Measurements from ENCODE around the gene PRIM1. TPM values are rescaled to one million over a fixed set of nuclear protein-coding genes. Genes with fewer than 3 reads are reported as not detected.
"Not testable (repeated sequence)": the region's sequence is repeated elsewhere in the genome, so short reads cannot be mapped to it uniquely, and the experiment has no call there.

Gene PRIM1
- total RNA-seq, 1 experiment from 2014 or later = 52.3 TPM

DNA sequence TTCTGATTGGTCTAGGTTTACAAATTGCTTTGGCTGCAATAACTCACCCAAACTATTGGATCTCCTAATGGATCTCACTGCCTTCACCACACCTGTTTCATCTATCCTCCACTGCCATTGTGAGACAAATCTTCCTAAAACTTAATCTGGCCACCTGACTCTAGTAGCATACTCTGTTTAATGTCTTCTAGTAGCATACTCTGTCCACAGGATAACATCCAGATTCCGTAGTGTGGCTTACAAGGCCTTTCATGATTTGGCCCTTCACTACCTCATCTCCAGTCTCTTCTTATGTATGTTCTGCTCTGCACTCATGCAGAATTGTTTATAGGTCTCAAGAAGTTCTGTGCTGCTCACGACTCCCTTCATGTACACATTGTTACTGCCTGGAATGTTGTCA lies 21.0 kb upstream of the PRIM1 start:
- DNase-seq = no peak
- H3K9me3 ChIP-seq (replicated peaks) = no peaks in the 10 kb centered on the region
- no peaks in the 10 kb centered on the region for H3K36me3 ChIP-seq
- no peaks in the 10 kb centered on the region for H3K27me3 ChIP-seq
- H3K4me3 ChIP-seq = no peak overlapping the region
- H3K4me1 ChIP-seq = no peaks in the 10 kb centered on the region
- H3K27ac ChIP-seq = no peak overlapping the region

- no peaks in the 10 kb centered on the region for H3K27me3 ChIP-seq
- H3K4me1 ChIP-seq = no peaks in the 10 kb centered on the region
- no peak overlapping the region for H3K27ac ChIP-seq
- H3K4me3 ChIP-seq = no peak overlapping the region
- H3K9me3 ChIP-seq (replicated peaks) = no peaks in the 10 kb centered on the region
- DNase-seq = no peak
- no peaks in the 10 kb centered on the region for H3K36me3 ChIP-seq
Measured at GRCh38 chr12:56772625-56773024, 20.5 kb upstream of the PRIM1 start.

DNA sequence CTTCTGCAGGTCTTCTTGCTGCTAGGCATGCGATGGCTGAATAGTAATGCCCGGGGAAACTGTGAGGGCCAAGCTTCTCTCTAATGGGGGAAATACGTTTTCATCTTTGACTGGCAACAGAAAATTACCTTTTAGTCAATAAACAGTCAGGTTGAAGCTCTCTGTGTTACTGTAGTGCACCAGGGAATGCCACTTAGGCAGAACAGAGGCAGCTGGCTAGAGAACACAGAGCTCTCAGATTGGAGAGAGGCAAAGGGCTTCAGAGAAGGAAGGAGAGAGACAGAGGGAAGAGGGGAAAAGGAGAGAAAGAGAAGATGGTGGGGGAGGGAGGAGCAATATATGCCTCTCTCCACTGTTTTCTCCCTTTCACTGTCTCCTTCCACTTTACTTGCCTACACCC lies 17.7 kb upstream of the PRIM1 start:
- no peak overlapping the region for H3K27ac ChIP-seq
- H3K4me3 ChIP-seq = no peak overlapping the region
- H3K4me1 ChIP-seq = no peaks in the 10 kb centered on the region
- H3K36me3 ChIP-seq = no peaks in the 10 kb centered on the region
- H3K27me3 ChIP-seq = no peaks in the 10 kb centered on the region
- H3K9me3 ChIP-seq (replicated peaks) = no peaks in the 10 kb centered on the region
- no peak for DNase-seq

DNA sequence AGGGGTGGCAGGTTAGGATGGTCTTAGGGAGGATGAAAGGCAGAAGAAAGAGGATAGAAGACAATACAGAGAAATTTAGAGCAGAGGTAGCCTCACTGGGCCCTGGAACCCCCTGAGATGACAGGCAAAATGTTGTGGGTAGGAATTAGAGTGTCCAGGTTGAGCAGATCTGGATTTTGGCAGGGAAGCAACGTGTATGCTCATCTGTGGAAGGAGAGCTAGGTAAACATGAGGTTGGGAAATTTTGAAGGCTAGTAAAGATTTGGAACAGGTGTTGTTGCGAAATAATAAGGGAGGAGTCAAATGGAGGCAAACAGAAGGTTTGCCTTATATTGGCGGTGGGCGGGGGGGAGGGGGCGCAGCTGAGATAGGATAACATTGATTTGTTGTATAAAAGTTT lies 16.3 kb upstream of the PRIM1 start:
- H3K36me3 ChIP-seq = no peaks in the 10 kb centered on the region
- H3K9me3 ChIP-seq (replicated peaks) = no peaks in the 10 kb centered on the region
- no peaks in the 10 kb centered on the region for H3K27me3 ChIP-seq
- H3K4me1 ChIP-seq = no peaks in the 10 kb centered on the region
- no peak overlapping the region for H3K4me3 ChIP-seq
- H3K27ac ChIP-seq = no peak overlapping the region
- DNase-seq = no peak

- H3K4me3 ChIP-seq = no peak overlapping the region
- DNase-seq = no peak
- H3K4me1 ChIP-seq = no peaks in the 10 kb centered on the region
Measured at GRCh38 chr12:56766535-56766934, 14.4 kb upstream of the PRIM1 start.

GRCh38 chr12:56763753-56764657 lies 11.9 kb upstream of the PRIM1 start:
- Histone ChIP-seq H3K27me3 (no peaks in the 10 kb centered on the region), H3K27ac (no peak overlapping the region), H3K4me1 (no peaks in the 10 kb centered on the region), H3K4me3 (no peak overlapping the region), H3K9me3 (replicated peaks) (no peaks in the 10 kb centered on the region), H3K36me3 (no peaks in the 10 kb centered on the region)
- no peak for DNase-seq

More at GRCh38 chr12:56766535-56766934, 14.4 kb upstream of the PRIM1 start:
- H3K27me3 ChIP-seq = no peaks in the 10 kb centered on the region
- no peaks in the 10 kb centered on the region for H3K36me3 ChIP-seq
- H3K27ac ChIP-seq = no peak overlapping the region
- H3K9me3 ChIP-seq (replicated peaks) = no peaks in the 10 kb centered on the region

GRCh38 chr12:56761812-56762211 lies 9.7 kb upstream of the PRIM1 start:
- H3K36me3 ChIP-seq = no peaks in the 10 kb centered on the region
- no peak for DNase-seq

DNA sequence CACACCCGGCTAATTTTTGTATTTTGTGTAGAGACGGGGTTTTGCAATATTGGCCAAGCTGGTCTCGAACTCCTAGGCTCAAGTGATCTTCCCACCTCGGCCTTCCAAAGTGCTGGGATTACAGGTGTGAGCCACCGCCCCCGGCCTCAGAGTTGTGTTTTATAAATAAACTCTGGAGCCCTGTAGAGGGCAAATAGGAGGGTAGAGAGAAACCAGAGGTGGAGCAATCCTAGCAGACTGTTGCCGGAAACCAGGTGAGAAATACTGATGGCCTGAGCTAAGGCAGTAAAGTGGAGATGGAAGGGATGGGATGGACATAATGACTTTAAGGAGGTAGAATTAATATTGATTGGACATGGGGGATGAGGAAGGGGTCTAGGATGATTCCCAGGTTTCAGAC lies 8.3 kb upstream of the PRIM1 start:
- Histone ChIP-seq H3K27me3 (no peaks in the 10 kb centered on the region), H3K4me1 (peaks cover 4% of the 10 kb centered on the region), H3K27ac (no peak overlapping the region), H3K9me3 (replicated peaks) (peaks cover 4% of the 10 kb centered on the region; the same call in 1 of the 2 replicates), H3K4me3 (no peak overlapping the region), H3K36me3 (no peaks in the 10 kb centered on the region)
- DNase-seq = no peak

More at GRCh38 chr12:56761812-56762211, 9.7 kb upstream of the PRIM1 start:
- Histone ChIP-seq H3K27ac (no peak overlapping the region), H3K9me3 (replicated peaks) (peaks cover 4% of the 10 kb centered on the region; the same call in 1 of the 2 replicates), H3K4me3 (no peak overlapping the region), H3K4me1 (peaks cover 4% of the 10 kb centered on the region), H3K27me3 (no peaks in the 10 kb centered on the region)

GRCh38 chr12:56759263-56759908 lies 7.3 kb upstream of the PRIM1 start:
- Histone ChIP-seq H3K4me3 (no peak overlapping the region), H3K9me3 (replicated peaks) (peaks cover 4% of the 10 kb centered on the region; the same call in 1 of the 2 replicates), H3K27ac (no peak overlapping the region), H3K36me3 (no peaks in the 10 kb centered on the region), H3K27me3 (no peaks in the 10 kb centered on the region), H3K4me1 (peaks cover 4% of the 10 kb centered on the region)
- DNase-seq = no peak

DNA sequence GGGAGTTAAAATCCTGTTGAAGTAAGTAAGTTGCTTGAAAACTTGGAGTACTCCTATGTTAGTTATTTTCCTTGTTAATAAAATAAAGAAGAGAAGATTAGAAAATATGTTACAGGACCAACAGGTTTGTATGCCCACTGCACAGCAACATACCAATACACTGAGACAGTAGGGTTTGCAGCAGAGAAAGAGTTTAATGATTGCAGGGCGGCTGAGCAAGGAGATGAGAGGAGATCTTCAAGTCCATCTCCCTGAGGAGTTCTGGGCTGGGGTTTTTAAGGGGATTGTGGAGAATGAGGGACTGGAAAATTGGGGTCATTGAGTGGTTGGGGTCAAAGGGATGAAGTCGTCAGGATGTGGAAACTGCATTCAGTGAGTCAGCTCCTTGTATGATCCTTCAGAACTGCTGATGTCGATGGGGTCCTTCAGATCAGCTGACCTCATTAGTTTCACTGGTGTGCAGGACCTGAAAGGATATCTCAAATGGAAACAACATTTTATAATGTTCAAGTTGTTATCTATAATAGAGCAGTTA lies 6.7 kb upstream of the PRIM1 start:
- H3K36me3 ChIP-seq = no peaks in the 10 kb centered on the region
- no peak for DNase-seq
- H3K27ac ChIP-seq = no peak overlapping the region
- H3K4me1 ChIP-seq = peaks cover 4% of the 10 kb centered on the region
- H3K27me3 ChIP-seq = no peaks in the 10 kb centered on the region
- H3K4me3 ChIP-seq = no peak overlapping the region
- peaks cover 4% of the 10 kb centered on the region; the same call in 1 of the 2 replicates for H3K9me3 ChIP-seq (replicated peaks)

DNA sequence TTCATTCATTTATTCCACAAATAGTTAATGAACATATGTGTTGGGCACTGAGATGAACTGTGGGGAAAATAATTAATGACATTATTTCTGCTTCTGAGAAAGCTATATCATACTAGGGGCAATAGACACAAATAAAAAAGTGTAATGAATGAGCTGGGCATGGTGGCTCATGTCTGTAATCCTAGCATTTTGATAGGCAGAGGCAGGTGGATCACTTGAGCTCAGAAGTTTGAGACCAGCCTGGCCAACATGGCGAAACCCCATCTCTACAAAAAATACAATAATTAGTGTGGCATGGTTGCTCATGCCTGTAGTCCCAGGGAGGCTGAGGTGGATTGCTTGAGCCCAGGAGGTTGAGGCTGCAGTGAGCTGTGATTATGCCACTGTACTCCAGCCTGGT lies 5.8 kb upstream of the PRIM1 start:
- not testable (repeated sequence) for H3K27ac ChIP-seq; H3K9me3 ChIP-seq (replicated peaks); H3K4me3 ChIP-seq; H3K27me3 ChIP-seq; H3K4me1 ChIP-seq; H3K36me3 ChIP-seq
- DNase-seq = peak; percentile 46 to 73

DNA sequence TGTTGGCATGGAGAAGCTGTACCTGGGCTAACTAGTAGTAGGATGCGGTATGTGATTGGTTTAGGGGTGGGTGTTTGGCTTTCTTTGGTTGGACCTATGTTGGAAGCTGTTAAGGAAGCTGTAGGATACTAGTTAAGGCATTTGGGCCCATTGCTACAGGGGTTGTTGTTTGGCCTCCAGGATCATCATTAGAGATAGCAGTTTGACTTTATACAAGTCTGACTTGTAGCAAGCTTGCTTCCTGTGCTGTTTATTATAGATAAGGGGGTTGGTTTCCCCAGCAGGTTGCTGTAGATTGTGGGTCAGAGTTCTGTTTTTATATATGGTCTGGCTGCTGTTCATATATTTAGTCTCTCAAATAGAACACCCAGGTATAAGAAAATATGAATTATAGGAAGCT lies 1.4 kb upstream of the PRIM1 start:
- Histone ChIP-seq H3K4me1 (peaks cover 8% of the 10 kb centered on the region), H3K36me3 (no peaks in the 10 kb centered on the region), H3K27me3 (no peaks in the 10 kb centered on the region), H3K4me3 (no peak overlapping the region), H3K27ac (no peak overlapping the region), H3K9me3 (replicated peaks) (peaks cover 4% of the 10 kb centered on the region; the same call in 1 of the 2 replicates)
- DNase-seq = no peak

DNA sequence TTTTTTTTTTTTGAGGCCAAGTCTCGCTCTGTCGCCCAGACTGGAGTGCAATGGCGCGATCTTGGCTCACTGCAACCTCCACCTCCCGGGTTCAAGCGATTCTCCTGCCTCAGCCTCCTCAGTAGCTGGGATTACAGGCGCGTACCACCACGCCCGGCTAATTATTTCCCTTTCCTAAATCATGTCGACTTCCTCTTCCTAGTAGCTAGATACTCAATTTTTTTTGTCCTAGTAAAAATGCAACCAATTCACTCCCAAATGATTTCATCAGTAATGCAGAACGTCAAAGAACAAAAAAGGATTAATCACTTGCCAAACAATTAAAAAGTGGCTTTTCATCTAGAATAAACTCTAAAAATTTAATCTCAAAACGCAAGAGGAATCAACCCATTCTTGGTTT lies 1.5 kb downstream of the PRIM1 start:
- DNase-seq; H3K27me3 ChIP-seq; H3K4me1 ChIP-seq; H3K9me3 ChIP-seq (replicated peaks): not testable (repeated sequence)
- Histone ChIP-seq H3K36me3 (peaks cover 15% of the 10 kb centered on the region), H3K4me3 (peak overlapping the region; percentile 68), H3K27ac (peak overlapping the region; percentile 89; the same call in 1 of the 2 replicates)

GRCh38 chr12:56749853-56750252 lies 2.3 kb downstream of the PRIM1 start:
- peaks cover 21% of the 10 kb centered on the region for H3K36me3 ChIP-seq
- no peak overlapping the region for H3K27ac ChIP-seq
- H3K4me3 ChIP-seq = no peak overlapping the region
- no peaks in the 10 kb centered on the region for H3K9me3 ChIP-seq (replicated peaks)
- peaks cover 4% of the 10 kb centered on the region for H3K4me1 ChIP-seq
- H3K27me3 ChIP-seq = no peaks in the 10 kb centered on the region
- no peak for DNase-seq

- no peak overlapping the region for H3K27ac ChIP-seq
- no peak overlapping the region for H3K4me3 ChIP-seq
- peaks cover 4% of the 10 kb centered on the region for H3K4me1 ChIP-seq
- H3K9me3 ChIP-seq (replicated peaks) = no peaks in the 10 kb centered on the region
- H3K27me3 ChIP-seq = no peaks in the 10 kb centered on the region
- no peak for DNase-seq
- peaks cover 25% of the 10 kb centered on the region for H3K36me3 ChIP-seq
Measured at GRCh38 chr12:56749359-56749758, 2.8 kb downstream of the PRIM1 start.

Data from SJCRH30 (cell line).